PC-9 (cell line): ENCODE results near the gene AKAP6. TPM values are rescaled to one million over a fixed set of nuclear protein-coding genes. Genes with fewer than 3 reads are reported as not detected.

Experiments used
- BruUV-seq: library from RNA; stranded (reverse); fragments of 400-500 nt; replicated peaks from 2 replicates; lab custom pipeline; 2021; lab: Mats Ljungman, UMichigan
- CTCF ChIA-PET: fragments of 300-600 bp; sonication (Branson Sonifier 250); formaldehyde crosslinking; loops from one replicate; lab custom pipeline; 2022; ENCODE audit warnings: antibody characterized with exemption; lab: Charles Lee
- POLR2A ChIA-PET: fragments of 300-600 bp; sonication (Branson Sonifier 250); formaldehyde crosslinking; loops from one replicate; lab custom pipeline; 2022; ENCODE audit warnings: antibody characterized with exemption; ENCODE audit not compliant: unreplicated experiment; lab: Charles Lee
- DNase-seq, 2 experiments: peaks; one replicate each; pipeline versions ENCODE4 v3.0.0 to v3.0.0-alpha.2; 2015 to 2022; ENCODE audit warnings: mixed read lengths in 1 of 2
- H2AFZ ChIP-seq: fragments of 200-600 bp; sonication (generic); 2 replicates; pipeline ENCODE4 v1.8.1; 2017; ENCODE audit warnings: antibody characterized with exemption
- H3F3A ChIP-seq: fragments of 200-600 bp; sonication (generic); 2 replicates; pipeline ENCODE4 v1.8.1; 2017; ENCODE audit warnings: antibody characterized with exemption, mild to moderate bottlenecking, low read depth; ENCODE audit not compliant: insufficient read depth
- H3K27ac ChIP-seq: fragments of 200-600 bp; sonication (generic); 2 replicates; pipeline ENCODE4 v1.6.1; 2016; ENCODE audit warnings: mixed run types
- H3K27me3 ChIP-seq: fragments of 200-600 bp; sonication (generic); 2 replicates; pipeline ENCODE4 v1.6.1; 2016; ENCODE audit warnings: low read depth, mixed run types; ENCODE audit not compliant: insufficient read depth
- H3K36me3 ChIP-seq: fragments of 200-600 bp; sonication (generic); 2 replicates; pipeline ENCODE4 v1.6.1; 2016; ENCODE audit warnings: low read depth, mixed run types
- H3K4me1 ChIP-seq: fragments of 200-600 bp; sonication (generic); replicated peaks from 2 replicates; pipeline ENCODE4 v1.6.1; 2016; ENCODE audit warnings: mixed run types; ENCODE audit not compliant: insufficient read depth
- H3K4me2 ChIP-seq: fragments of 200-600 bp; sonication (generic); 2 replicates; pipeline ENCODE4 v1.6.1; 2017; ENCODE audit warnings: mixed run types
- H3K4me3 ChIP-seq: fragments of 200-600 bp; sonication (generic); 2 replicates; pipeline ENCODE4 v1.6.1; 2016; ENCODE audit warnings: mixed run types
- H3K79me2 ChIP-seq: fragments of 200-600 bp; sonication (generic); 2 replicates; pipeline ENCODE4 v1.6.1; 2017; ENCODE audit warnings: low read depth, mixed run types
- H3K9me2 ChIP-seq: fragments of 200-600 bp; sonication (generic); 2 replicates; pipeline ENCODE4 v1.8.1; 2017; ENCODE audit warnings: mild to moderate bottlenecking; ENCODE audit not compliant: insufficient read depth
- H3K9me3 ChIP-seq: fragments of 200-600 bp; sonication (generic); 2 replicates; pipeline ENCODE4 v1.8.1; 2016; ENCODE audit warnings: low read depth; ENCODE audit not compliant: insufficient read depth
- H4K20me1 ChIP-seq: fragments of 200-600 bp; sonication (generic); 2 replicates; pipeline ENCODE4 v1.8.1; 2017; ENCODE audit not compliant: insufficient read depth
- EZH2 ChIP-seq: fragments of 200-600 bp; sonication (generic); IDR thresholded peaks from 2 replicates; pipeline ENCODE4 v1.8.0; 2017; ENCODE audit warnings: antibody characterized with exemption, low read depth
- intact Hi-C: fragments of 100-400 bp; cut with micrococcal nuclease; formaldehyde crosslinking; loops from one replicate; pipeline ENCODE4 v1.10.0; 2022; ENCODE audit not compliant: unreplicated experiment
- total RNA-seq: library from RNA; stranded (reverse); gene quantifications from 2 replicates; pipeline ENCODE4 v1.2.3, GENCODE V29; 2021
- TF ChIP-seq, protein P1 (sequence below): fragments of 200-600 bp; sonication (generic); conservative IDR thresholded peaks from 2 replicates; pipeline ENCODE4 v1.6.1; 2017; ENCODE audit warnings: mixed run types, antibody characterized with exemption, mild to moderate bottlenecking, moderate library complexity

Gene AKAP6
- total RNA-seq, 1 experiment from 2014 or later, result 2.8 TPM

DNA sequence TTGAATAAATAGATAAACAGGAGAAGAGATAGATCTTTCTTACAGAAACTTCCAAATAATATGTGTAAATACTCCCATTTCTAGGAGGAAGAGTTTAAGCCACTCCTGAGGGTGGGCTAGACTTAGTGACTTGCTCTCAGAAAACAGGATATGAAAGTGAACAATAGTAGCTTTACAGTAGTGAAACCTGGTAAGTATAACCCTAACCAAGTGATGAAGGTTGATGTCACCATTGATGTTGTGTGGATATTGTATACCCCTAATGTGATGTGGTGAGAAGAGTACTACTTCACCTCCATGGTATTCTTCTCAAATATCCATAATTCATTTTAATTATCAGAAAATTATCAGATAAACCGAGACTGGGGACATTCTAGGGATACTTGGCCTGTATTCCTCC, 20.9 kb downstream of the AKAP6 start:
- CTCF ChIA-PET, result no interaction called here
- TF ChIP-seq EZH2, result no peak
- TF ChIP-seq, protein P1, sequence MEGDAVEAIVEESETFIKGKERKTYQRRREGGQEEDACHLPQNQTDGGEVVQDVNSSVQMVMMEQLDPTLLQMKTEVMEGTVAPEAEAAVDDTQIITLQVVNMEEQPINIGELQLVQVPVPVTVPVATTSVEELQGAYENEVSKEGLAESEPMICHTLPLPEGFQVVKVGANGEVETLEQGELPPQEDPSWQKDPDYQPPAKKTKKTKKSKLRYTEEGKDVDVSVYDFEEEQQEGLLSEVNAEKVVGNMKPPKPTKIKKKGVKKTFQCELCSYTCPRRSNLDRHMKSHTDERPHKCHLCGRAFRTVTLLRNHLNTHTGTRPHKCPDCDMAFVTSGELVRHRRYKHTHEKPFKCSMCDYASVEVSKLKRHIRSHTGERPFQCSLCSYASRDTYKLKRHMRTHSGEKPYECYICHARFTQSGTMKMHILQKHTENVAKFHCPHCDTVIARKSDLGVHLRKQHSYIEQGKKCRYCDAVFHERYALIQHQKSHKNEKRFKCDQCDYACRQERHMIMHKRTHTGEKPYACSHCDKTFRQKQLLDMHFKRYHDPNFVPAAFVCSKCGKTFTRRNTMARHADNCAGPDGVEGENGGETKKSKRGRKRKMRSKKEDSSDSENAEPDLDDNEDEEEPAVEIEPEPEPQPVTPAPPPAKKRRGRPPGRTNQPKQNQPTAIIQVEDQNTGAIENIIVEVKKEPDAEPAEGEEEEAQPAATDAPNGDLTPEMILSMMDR, result no peak
- no peaks in the 10 kb centered on the region for H3K9me3 ChIP-seq
- H3K27me3 ChIP-seq, result no peaks in the 10 kb centered on the region
- no peak overlapping the region for H3K27ac ChIP-seq
- no peaks in the 10 kb centered on the region for H3K4me1 ChIP-seq
- no peak overlapping the region for H3K4me3 ChIP-seq
- DNase-seq, result no peak
- POLR2A ChIA-PET, result no interaction called here
- no peaks in the 10 kb centered on the region for H4K20me1 ChIP-seq
- H3K79me2 ChIP-seq, result no peaks in the 10 kb centered on the region
- H3F3A ChIP-seq, result no peaks in the 10 kb centered on the region
- H3K9me2 ChIP-seq, result no peaks in the 10 kb centered on the region
- BruUV-seq, result no TSS peak
- no peaks in the 10 kb centered on the region for H3K36me3 ChIP-seq
- H2AFZ ChIP-seq, result no peak overlapping the region
- intact Hi-C loops, result no loop called here
- no peak overlapping the region for H3K4me2 ChIP-seq

DNA sequence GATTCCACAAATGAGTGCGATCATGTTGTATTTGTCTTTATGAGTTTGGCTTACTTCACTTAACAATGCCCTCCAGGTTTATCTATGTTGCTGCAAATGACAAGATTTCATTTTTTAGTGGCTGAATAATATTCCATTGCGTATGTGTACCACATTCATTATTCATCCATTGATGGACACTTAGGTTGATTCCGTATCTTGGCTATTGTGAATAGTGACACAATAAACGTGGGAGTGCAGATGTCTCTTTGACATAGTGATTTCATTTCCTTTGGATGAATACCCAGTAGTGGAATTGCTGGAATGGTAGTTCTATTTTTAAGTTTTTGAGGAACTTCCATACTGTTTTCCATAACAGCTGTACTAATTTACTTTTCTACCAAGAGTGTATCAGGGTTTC, 23.5 kb downstream of the AKAP6 start:
- H3K9me3 ChIP-seq, result no peaks in the 10 kb centered on the region
- intact Hi-C loops, result no loop called here
- H3K9me2 ChIP-seq, result no peaks in the 10 kb centered on the region
- no peak overlapping the region for H3K27ac ChIP-seq
- no peak overlapping the region for H3K4me2 ChIP-seq
- no peaks in the 10 kb centered on the region for H3K27me3 ChIP-seq
- no peak overlapping the region for H3K4me3 ChIP-seq
- TF ChIP-seq, protein P1, result no peak
- no peaks in the 10 kb centered on the region for H3K79me2 ChIP-seq
- no peaks in the 10 kb centered on the region for H3K4me1 ChIP-seq
- H3K36me3 ChIP-seq, result no peaks in the 10 kb centered on the region
- no peaks in the 10 kb centered on the region for H4K20me1 ChIP-seq
- no peaks in the 10 kb centered on the region for H3F3A ChIP-seq
- no peak for DNase-seq
- CTCF ChIA-PET, result no interaction called here
- no peak overlapping the region for H2AFZ ChIP-seq
- BruUV-seq, result no TSS peak
- POLR2A ChIA-PET, result no interaction called here

DNA sequence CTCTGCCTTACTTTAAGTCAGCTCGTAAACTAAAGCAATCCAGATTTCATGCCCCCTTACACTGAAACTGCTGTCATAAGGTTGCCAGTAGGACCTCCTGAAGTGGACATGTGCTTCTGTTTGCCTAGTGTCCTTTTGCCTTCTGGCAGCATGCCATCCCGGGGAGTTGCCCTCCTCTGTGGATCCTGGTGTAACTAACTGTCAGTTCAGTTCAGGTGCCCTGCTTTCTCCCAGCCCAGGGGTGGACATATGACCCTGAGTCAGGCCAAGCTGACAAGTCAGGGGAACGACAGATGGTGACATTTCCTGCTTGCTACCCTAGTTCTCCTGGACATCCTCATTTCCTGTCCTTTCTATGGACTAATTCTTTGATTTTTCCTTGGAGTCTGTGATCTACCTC, 25.6 kb downstream of the AKAP6 start:
- Histone ChIP-seq H3K9me2 (no peaks in the 10 kb centered on the region), H3K36me3 (no peaks in the 10 kb centered on the region), H3K9me3 (no peaks in the 10 kb centered on the region), H2AFZ (no peak overlapping the region), H3K4me2 (no peak overlapping the region), H3K27ac (no peak overlapping the region), H3K27me3 (no peaks in the 10 kb centered on the region), H4K20me1 (no peaks in the 10 kb centered on the region), H3K4me1 (no peaks in the 10 kb centered on the region), H3F3A (no peaks in the 10 kb centered on the region), H3K79me2 (no peaks in the 10 kb centered on the region), H3K4me3 (no peak overlapping the region)
- no peak for TF ChIP-seq EZH2
- TF ChIP-seq, protein P1, result no peak
- intact Hi-C loops, result no loop called here
- CTCF ChIA-PET, result no interaction called here
- peak in 1 of 2 experiments; percentile 4 for DNase-seq
- POLR2A ChIA-PET, result no interaction called here
- BruUV-seq, result no TSS peak
